Renal cortex interstitium (tissue), 11 donors: Measurements from ENCODE around the gene ZC3H8. TPM values are rescaled to one million over a fixed set of nuclear protein-coding genes. Genes with fewer than 3 reads are reported as not detected.
A peak's percentile ranks its signal among the peaks of the same experiment; 100 is the strongest.

ENCODE experiments used
- DNase-seq, 11 donors: peaks; one replicate each; pipeline ENCODE4 v3.0.0-alpha.2; 2013; ENCODE audit warnings: low read depth in 9 of 11, low spot score in 4 of 11; ENCODE audit errors: extremely low read depth in 1 of 11
- polyA plus RNA-seq, 3 donors: library from polyadenylated mRNA; unstranded; fragments of 120-200 nt; gene quantifications; one replicate each; pipeline ENCODE4 v1.2.1, GENCODE V29; 2013; ENCODE audit not compliant: insufficient read length in 3 of 3

The ZC3H8 gene
- polyA plus RNA-seq, 3 donors: 16.3 to 24.5 (median 20.8) TPM

- peak; percentile 94 to 99 (median 97) for DNase-seq
These were observed 20.6 kb upstream of the ZC3H8 start, which contains the start of gene ZC3H6 for GRCh38 chr2:112275311-112275886. Gene ZC3H6 (plus strand): TSS chr2:112275597. CDS start chr2:112275995, 398 bp downstream.

GRCh38 chr2:112273349-112273748 is 18.5 kb upstream of the ZC3H8 start:
- no peak for DNase-seq

- no peak for DNase-seq
These were observed 17.8 kb upstream of the ZC3H8 start for GRCh38 chr2:112272669-112273068.

GRCh38 chr2:112268547-112268946 is 13.7 kb upstream of the ZC3H8 start:
- no peak for DNase-seq

GRCh38 chr2:112262876-112263275 is 8.0 kb upstream of the ZC3H8 start:
- DNase-seq: no peak

- no peak for DNase-seq
These were observed 5.4 kb upstream of the ZC3H8 start for GRCh38 chr2:112260295-112260625.

- DNase-seq: peak in 10 of 11 donors; percentile 43 to 79 (median 72)
These were observed 4.9 kb upstream of the ZC3H8 start for GRCh38 chr2:112259509-112260294.

- no peak for DNase-seq
These were observed 2.7 kb upstream of the ZC3H8 start for GRCh38 chr2:112257575-112257974.

GRCh38 chr2:112256654-112257053 is 1.8 kb upstream of the ZC3H8 start:
- no peak for DNase-seq

GRCh38 chr2:112255875-112256274 is 1.0 kb upstream of the ZC3H8 start:
- no peak for DNase-seq

- DNase-seq: no peak
These were observed 1.5 kb downstream of the ZC3H8 start for GRCh38 chr2:112253261-112253815.

GRCh38 chr2:112251271-112251670 is 3.6 kb downstream of the ZC3H8 start:
- DNase-seq: no peak

- DNase-seq: no peak
These were observed 10.0 kb downstream of the ZC3H8 start for GRCh38 chr2:112244854-112245253.

GRCh38 chr2:112243233-112243632 is 11.6 kb downstream of the ZC3H8 start:
- DNase-seq: no peak

GRCh38 chr2:112242384-112242783 is 12.5 kb downstream of the ZC3H8 start:
- DNase-seq: no peak

- DNase-seq: no peak
These were observed 15.0 kb downstream of the ZC3H8 start for GRCh38 chr2:112239862-112240261.

- no peak for DNase-seq
These were observed 24.5 kb downstream of the ZC3H8 start for GRCh38 chr2:112230371-112230770.

GRCh38 chr2:112229348-112229747 is 25.5 kb downstream of the ZC3H8 start:
- no peak for DNase-seq

- DNase-seq: no peak
These were observed 34.0 kb downstream of the ZC3H8 start for GRCh38 chr2:112220831-112221230.

- no peak for DNase-seq
These were observed 34.7 kb downstream of the ZC3H8 start for GRCh38 chr2:112220186-112220585.

GRCh38 chr2:112217854-112218253 is 37.0 kb downstream of the ZC3H8 start:
- no peak for DNase-seq
